G401 (cell line): ENCODE data around the gene MYO10. TPM values are rescaled to one million over a fixed set of nuclear protein-coding genes. Genes with fewer than 3 reads are reported as not detected.
"Not testable (repeated sequence)": the region's sequence is repeated elsewhere in the genome, so short reads cannot be mapped to it uniquely, and the experiment has no call there.

Experiments used
- DNase-seq: peaks from one replicate; pipeline ENCODE4 v3.0.0-alpha.2; 2015; ENCODE audit warnings: low spot score
- in situ Hi-C: cut with HindIII; loops from 2 replicates; pipeline ENCODE4 v1.10.0; 2016; ENCODE audit warnings: low sequenced_read_pairs, mixed read lengths
- total RNA-seq: library from RNA; depleted of rRNA; stranded (reverse); fragments of >200 nt; shearing (Covaris generic); gene quantifications from 2 replicates; pipeline ENCODE4 v1.2.3, GENCODE V29; 2014

Gene MYO10
- total RNA-seq, 1 experiment from 2014 or later, result 0.17 TPM

DNA sequence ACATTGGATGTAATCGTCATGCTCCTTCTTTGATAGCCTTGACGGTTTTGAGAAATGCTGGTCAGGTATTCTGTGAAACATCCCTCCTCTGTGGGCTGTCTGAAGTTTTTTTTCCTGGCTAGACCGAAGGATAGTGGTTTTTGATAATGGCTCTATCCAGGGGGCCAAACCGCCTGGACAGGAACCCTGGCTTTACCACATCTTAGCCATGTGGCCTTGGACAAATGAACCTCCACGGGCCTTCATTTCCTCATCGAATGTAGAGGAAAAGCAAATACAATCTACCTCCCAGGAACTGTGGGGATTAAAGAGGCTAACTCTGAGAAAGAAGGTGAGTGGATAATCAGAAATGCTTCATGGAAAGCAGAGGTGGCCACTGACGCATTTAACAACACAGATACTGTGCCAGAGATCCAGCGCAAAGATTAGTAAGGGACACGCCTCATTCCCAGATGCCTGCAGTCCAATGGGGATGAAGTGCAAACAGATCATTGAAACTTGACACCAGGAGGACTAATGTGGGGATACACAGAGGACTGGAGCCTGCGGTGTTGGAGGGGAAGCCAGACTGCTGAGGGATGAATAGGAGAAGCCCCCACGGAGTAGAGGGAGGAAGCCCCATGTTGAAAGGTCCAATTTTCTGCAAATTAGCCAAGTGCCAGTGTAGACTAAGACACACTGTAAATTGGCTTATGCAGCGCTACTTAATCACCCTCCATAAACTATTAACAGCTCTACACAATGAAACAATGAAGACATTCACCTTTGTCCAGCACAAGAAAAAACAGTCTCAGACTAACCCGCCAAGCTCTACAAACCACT lies 41.6 kb downstream of the MYO10 start:
- no peak for DNase-seq
- in situ Hi-C loops, result no loop called here

DNA sequence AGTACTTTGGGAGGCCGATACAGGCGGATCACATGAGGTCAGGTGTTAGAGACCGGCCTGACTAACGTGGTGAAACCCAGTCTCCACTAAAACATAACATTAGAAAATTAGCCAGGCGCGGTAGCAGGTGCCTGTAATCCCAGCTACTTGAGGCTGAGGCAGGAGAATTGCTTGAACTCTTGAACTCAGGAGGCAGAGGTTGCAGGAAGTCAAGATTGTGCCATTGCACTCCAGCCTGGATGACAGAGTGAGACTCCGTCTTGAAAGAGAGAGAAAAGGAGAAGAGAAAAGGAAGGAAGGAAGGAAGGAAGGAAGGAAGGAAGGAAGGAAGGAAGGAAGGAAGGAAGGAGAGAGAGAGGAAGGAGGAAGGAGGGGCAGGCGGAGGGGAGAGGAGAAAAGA lies 45.1 kb downstream of the MYO10 start:
- DNase-seq, result no peak
- in situ Hi-C loops, result no loop called here

DNA sequence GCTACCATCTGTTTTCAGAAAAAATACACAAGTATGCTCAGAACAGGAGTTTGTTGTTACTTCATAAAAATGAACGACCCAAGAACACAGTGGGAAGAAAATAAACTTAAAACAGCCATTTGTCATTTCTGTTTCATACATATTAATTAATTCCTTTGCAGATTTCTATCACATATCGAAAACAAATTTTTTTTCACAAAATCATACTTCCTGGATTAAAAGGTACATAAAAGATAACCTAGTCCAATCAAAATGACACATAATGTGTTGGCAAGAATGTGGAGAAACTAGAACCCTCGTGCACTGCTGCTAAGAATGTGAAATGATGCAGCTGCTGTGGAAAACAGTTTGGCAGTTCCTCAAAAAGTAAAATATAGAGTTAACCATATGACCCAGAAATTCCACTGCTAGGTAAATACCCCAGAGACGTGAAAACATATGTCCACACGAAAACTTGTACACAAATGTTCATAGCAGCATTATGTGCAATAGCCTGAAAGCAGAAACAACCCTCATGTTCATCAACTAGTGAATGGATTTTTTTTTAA lies 46.0 kb downstream of the MYO10 start:
- no peak for DNase-seq
- in situ Hi-C loops, result no loop called here

DNA sequence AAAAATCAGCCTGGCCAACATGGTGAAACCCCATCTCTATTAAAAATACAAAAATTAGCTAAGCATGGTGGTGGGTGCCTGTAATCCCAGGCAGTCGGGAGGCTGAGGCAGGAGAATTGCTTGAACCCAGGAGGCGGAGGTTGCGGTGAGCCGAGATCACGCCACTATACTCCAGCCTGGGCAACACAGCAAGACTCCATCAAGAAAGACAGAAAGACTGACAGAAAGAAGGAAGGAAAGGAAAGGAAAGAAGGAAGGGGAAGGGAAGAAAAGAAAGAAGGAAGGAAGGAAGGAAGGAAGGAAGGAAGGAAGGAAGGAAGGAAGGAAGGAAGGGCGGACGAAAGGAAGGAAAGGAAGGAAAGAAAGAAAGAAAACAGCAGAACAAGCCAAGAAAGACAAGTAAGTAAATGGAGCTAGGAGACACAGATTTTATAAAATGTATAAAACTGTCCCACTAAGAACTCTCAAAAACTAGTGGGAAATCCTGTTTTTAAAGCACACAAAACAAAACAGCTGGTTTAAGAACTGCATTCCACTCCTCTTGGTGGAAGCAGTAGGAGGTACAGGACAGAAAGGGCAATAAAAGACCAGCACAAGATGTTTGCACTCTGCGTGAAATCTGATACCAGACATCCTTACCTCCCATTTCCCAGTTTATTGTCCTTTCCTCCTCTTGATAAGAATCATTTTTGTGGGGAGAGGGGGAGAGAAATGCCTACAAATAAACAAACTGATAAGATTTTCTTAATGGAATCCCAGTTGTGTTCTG lies 46.7 kb downstream of the MYO10 start:
- in situ Hi-C loops, result no loop called here
- no peak for DNase-seq

DNA sequence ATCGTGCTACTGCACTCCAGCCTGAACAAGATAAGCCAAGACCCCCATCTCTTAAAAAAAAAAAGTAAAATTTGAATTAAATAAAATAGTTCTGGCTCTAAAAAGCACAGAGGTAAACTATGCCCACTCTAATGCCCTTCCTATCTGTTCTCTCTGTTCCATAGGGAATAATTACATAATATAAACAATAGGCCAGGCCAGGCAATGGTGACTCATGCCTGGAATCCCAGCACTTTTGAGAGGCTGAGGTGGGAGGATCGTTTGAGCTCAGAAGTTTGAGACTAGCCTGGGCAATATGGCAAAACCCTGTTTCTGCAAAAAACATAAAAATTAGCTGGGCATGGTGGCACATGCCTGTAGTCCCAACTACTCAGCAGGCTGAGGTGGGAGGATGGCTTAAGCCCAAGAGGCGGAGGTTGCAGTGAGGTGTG lies 47.4 kb downstream of the MYO10 start:
- in situ Hi-C loops, result no loop called here
- DNase-seq, result no peak

DNA sequence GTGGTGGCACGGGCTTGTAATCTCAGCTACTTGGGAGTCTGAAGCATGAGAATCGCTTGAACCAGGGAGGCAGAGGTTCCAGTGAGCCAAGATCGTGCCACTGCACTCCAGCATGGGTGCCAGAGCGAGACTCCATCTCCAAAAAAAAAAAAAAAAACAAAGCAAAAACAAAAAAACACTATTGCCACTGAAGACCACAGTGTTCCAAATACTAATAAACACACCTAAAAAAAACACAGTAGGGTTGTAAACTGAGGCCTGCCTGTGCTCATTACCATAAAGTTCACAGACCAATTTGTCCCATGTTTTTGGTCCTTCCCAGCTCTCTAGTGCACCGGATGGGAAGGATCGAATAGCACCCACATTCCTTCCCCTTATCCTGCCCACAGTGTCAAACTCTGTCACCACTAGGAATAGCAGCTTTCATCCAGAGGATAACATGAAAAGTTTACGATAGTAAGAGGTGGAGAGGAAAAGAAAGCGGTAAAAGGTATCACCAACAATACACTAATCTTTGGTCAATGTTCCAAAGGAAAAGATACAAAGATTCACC lies 49.2 kb downstream of the MYO10 start:
- no peak for DNase-seq
- in situ Hi-C loops, result no loop called here

DNA sequence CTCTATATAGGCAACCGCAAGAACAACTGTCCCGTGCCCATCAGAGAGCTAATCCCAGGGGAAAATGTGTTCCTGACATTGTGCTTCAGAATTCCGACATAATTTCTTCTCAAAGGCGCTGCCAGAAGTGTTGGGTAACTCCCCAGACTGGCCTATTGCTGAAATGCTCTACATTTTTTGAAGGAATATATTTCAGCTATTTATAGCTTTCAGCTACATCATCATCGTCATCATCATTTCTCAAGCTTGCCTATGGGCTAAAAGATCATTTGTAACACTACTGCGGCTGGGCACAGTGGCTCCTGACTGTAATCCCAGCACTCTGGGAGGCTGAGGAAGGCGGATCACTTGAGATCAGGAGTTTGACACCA lies 49.7 kb downstream of the MYO10 start:
- DNase-seq, result no peak
- in situ Hi-C loops, result no loop called here

DNA sequence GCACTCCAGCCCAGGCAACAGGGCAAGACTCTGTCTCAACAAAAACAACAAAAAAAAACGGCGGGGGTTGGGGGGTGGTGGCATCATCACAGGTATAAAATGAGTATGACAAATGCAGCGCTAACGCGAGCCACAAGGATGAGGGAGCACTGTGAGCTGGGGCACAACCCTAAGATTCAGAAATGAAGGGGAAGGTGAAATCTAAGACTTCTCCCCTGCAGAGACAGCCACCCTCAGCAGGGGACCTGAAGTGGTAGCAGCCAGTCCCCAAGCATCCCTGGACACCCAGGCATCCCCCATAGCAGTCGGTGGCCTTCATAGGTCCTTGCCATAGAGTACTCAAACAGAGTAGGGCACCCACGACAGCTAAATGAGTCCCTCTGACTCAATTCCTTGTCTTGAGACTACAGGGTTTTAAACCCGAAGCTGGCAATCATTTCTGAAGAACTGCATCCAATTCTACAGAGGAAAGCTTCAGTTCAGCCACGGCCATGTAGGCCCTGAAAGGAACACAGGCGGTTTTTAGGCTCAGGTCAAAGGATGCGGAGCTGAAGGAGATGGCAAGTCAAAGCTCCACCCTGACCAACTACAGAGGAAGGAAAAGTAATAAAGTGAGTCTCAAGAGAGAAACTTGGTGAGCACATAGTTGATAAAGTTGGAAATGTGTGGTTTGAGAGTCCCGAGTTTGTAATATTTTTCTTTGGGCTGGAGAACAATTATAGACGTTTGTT lies 50.3 kb downstream of the MYO10 start:
- in situ Hi-C loops, result no loop called here
- no peak for DNase-seq

DNA sequence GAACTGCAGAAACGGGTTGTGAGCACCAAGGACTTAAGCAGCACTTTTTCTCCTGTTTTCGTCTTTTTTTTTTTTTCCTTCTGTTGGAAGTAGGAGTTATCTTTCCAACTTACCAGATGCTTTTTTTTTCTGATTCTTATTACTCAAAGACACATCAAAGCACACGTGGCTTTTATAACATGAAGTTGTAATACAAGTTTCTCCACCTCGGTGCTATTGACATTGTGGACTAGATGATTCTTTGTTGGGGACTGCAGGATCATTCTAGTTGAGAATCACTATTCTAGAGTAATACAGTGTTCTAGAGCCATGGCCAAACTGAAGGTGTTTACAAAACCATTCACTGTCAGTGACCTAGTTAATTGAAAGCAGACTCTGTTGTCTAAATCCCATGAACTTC lies 51.5 kb downstream of the MYO10 start:
- in situ Hi-C loops, result no loop called here
- no peak for DNase-seq

DNA sequence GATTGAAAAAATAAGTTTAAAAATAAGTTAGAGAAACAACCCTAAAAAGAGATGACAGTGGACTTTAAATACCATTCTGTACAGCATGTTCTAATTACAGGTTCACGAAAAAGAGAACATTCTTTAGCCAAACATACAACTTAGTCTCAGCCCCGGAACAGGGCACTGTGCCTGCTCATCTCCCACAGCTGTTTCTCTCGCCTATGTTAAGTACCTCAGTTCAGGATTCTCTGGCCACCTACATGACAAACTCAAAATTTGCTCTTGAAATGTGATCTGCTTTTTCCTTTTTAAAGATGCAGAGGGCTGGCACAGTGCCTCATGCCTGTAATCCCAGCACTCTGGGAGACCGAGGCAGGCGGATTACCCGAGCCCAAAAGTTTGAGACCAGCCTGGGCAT lies 52.3 kb downstream of the MYO10 start:
- no peak for DNase-seq
- in situ Hi-C loops, result no loop called here

DNA sequence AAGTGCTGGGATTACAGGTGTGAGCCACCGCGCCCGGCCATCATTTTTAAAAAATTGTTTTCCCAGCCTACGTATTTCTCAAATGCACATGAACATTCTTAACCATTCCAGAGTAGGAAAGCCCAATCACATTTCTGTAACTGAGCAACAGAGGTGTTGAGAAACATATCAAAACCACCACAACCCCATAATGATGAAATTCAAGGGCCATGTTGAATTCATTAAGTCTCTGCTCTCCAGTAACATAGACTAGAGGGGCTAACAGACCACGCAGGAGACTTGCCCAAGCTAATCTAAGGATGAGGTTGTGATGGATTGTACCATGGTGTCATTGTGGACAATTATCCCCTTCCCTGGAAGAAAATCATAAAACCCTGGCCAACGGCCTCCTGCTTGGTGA lies 52.9 kb downstream of the MYO10 start:
- in situ Hi-C loops, result no loop called here
- no peak for DNase-seq

DNA sequence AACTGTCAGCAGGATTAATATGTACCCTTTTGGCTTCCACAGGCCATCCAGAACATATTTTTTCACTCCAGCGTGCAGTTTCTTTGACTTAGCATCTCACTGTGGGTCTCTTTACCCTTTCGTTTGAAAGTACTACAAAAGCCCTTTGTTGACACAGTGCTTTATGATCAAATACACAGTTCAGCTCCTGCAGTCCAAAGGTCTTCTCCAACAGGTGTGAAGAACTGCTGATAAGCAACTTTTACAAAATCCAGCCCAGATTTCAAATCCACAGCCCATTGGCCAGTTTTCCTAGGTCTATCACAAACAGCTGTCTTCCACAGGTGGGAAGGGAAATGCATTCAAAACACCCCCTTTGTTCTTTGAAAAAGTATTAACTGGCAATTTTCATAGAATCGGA lies 54.8 kb downstream of the MYO10 start:
- in situ Hi-C loops, result no loop called here
- DNase-seq, result no peak

DNA sequence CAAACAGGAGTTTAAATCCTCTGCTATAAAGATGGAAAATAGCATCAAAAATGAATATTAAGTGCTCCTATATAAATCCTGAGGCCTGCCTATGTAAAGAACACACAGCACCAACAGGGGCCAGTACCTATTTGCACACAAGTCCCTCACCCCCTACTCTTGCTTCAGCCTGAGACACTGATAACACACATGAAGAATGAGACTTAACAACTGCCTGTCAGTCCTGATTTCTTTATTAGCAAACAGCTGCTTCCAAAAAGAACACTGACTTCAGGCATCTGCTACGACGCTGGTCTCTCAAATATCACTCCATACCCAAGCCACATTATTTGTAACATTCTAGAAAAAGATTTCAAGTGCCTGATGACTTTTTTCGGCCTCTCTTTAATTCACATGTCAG lies 55.5 kb downstream of the MYO10 start:
- in situ Hi-C loops, result no loop called here
- DNase-seq, result no peak

DNA sequence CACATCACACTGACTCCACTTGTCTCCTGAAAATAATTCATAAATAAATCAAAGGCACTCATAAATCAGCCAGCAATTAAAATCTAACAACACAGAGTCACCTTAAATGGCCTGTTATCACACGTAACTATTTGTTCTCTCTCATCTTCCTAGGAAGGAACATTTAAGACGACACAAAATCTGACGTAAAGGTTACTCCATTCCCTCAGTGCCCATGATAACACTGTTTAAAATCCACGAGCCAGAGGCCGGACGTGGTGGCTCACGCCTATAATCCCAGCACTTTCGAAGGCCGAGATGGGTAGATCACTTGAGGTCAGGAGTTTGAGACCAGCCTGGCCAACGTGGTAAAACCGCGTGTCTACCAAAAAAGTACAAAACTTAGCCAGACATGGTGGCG lies 56.4 kb downstream of the MYO10 start:
- in situ Hi-C loops, result no loop called here
- DNase-seq, result no peak

DNA sequence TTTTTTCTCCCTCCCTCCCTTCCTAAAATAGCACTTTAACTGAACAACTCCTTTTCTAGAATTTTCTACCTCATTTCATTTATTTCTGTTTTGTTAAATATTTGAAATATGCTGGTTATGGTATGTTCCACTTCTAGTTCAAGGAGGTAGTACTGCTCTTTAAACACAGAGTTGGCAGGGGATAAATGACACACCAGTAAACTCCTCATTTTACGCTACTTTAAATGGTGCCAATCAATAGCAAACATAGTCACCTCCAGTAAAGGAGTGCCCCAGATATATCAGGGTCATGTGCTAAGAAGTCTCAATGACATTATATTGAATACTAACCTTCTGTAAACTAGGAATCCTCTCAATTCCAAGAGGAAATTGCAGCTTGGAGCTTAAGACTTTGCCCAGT lies 56.9 kb downstream of the MYO10 start:
- in situ Hi-C loops, result no loop called here
- no peak for DNase-seq

DNA sequence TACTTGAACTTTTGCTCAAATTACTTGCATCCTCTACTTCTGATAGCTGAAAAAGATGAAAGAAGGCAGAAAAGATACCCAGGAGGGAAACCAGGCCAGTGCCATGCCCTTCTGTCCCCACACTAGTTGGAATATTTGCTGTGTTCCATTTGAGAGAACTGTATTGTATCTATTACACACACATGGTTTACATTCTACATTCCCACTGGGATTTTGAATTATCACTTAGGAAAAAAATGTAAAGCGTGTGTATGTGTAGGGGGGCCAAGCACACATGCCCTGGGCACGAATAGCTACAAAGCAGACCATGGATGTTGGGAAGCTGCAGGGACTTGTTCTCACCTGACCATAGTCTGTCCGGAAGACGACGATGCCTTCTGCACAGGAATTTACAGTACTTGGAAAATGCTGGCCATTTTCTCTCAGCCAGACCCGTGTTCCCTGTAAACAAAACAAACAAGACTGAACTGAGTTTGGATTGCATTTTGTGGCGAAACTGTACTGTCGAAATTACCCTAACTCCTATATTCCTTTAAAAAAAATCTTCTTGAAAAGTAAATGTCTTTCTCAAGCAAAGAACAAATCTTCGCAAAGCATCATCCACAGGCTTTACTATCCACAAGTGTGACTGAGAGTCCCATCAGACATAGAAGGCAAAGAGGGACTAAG lies 58.7 kb downstream of the MYO10 start:
- DNase-seq, result no peak
- in situ Hi-C loops, result no loop called here

DNA sequence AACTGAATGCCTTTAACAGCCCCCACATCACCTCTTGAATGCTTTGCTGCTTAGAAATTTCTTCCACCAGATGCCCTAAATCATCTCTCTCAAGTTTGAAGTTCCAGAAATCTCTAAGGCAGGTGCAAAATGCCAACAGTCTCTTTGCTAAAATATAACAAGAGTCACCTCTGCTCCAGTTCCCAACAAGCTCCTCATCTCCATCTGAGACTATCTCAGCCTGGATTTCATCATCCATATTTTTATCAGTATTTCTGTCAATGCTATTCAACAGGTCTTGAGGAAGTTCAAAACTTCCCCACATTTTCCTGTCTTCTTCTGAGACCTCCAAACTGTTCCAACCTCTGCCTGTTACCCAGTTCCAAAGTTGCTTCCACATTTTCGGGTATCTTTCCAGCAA lies 61.7 kb downstream of the MYO10 start:
- DNase-seq, in situ Hi-C loops: not testable (repeated sequence)

DNA sequence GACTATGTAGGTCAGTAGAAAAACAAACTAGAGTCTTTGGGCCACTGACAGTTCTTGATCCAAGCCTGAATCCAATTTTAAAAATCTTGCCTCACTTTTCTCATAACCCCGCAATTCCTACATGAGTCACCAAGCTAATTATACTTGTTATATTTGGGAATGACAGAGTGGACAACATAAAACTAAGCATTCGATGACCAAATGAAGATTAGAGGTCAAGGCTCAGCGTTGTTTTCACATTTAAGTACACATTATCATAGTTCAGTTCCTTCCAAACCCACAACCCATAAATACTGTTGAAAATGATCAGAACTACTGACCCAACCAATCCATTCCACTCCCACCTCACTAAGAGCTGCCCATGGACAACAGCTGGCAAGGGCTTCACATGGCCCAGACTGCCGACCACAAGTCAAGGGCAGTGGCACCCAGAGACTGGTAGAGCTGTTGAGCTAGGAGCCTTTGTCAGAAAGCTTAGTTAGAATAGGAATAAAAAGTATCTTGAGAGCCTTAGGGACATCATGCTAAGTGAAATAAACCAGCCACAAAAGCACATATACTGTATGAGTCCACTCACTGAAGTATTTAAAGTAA lies 64.2 kb downstream of the MYO10 start:
- no peak for DNase-seq
- in situ Hi-C loops, result no loop called here

DNA sequence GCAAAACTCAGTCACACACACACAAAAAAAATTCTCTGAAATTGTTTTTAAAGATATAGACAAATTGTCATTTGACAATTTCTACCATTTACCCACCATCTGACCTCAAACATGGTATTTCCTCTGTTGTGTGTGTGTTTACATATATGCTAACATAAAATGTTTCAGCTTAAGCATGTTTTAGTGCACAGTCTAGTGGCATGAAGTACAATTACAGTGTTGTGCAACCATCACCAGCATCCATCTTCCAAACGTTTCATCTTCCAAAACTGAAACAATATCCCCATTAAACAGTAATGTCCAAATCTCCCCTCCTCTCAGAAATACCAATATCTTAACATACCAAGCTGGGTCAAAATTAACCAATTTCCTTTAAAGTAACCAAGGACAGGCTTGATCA lies 65.2 kb downstream of the MYO10 start:
- no peak for DNase-seq
- in situ Hi-C loops, result no loop called here
